Measurements from ENCODE around the gene LIN37. TPM values are rescaled to one million over a fixed set of nuclear protein-coding genes. Genes with fewer than 3 reads are reported as not detected.

LIN37 gene
- total and polyA plus RNA-seq, 2 donors (not counting 3 experiments of a cell fraction or from before 2014, with no cell fraction given), result 11.3 to 21.4 TPM

DNA sequence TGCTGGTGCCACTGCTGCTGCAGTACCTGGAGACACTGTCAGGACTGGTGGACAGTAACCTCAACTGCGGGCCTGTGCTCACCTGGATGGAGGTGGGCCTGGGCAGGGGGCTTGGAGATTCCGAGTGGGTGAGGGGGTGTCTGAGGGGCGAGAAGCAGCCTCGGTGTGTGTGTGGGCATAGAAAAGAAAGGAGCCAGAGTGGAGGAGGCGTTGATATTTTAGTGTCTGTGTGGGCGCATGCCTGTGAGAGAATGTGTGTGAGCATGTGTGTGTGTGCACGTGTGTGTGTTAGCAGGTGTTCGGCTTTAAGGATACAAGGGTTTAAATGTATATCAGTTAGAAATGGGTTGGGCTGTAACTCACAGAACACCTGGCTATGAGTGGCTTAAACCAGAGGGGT, 30.7 kb downstream of the LIN37 start:
- TF ChIP-seq, protein P1, sequence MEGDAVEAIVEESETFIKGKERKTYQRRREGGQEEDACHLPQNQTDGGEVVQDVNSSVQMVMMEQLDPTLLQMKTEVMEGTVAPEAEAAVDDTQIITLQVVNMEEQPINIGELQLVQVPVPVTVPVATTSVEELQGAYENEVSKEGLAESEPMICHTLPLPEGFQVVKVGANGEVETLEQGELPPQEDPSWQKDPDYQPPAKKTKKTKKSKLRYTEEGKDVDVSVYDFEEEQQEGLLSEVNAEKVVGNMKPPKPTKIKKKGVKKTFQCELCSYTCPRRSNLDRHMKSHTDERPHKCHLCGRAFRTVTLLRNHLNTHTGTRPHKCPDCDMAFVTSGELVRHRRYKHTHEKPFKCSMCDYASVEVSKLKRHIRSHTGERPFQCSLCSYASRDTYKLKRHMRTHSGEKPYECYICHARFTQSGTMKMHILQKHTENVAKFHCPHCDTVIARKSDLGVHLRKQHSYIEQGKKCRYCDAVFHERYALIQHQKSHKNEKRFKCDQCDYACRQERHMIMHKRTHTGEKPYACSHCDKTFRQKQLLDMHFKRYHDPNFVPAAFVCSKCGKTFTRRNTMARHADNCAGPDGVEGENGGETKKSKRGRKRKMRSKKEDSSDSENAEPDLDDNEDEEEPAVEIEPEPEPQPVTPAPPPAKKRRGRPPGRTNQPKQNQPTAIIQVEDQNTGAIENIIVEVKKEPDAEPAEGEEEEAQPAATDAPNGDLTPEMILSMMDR (IDR thresholded peaks at IDR 0.05; ENCODE audit: extremely low read depth in 1 of 2, insufficient read depth in 1 of 2, low read depth in 1 of 2, low read length in 2 of 2), result no peak
- TF ChIP-seq MYC (IDR thresholded peaks at IDR 0.05; ENCODE audit: low read depth, low read length), result no peak
- no peak for TF ChIP-seq POLR2A (IDR thresholded peaks at IDR 0.05; ENCODE audit: low read depth, low read length)
- TF ChIP-seq, protein P2, sequence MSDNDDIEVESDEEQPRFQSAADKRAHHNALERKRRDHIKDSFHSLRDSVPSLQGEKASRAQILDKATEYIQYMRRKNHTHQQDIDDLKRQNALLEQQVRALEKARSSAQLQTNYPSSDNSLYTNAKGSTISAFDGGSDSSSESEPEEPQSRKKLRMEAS (IDR thresholded peaks at IDR 0.05; ENCODE audit: insufficient read depth, insufficient read length), result no peak
- no peak for TF ChIP-seq FOS (IDR thresholded peaks at IDR 0.05; ENCODE audit: borderline replicate concordance, insufficient read depth, low read length)
- no peak for TF ChIP-seq JUN (IDR thresholded peaks at IDR 0.05; ENCODE audit: borderline replicate concordance, insufficient read depth, insufficient read length, low read depth)
- no peak for TF ChIP-seq POLR2AphosphoS5 (IDR thresholded peaks at IDR 0.05; ENCODE audit: insufficient read depth, low read depth, low read length)
- TF ChIP-seq EZH2 (IDR thresholded peaks at IDR 0.05; ENCODE audit: borderline replicate concordance, low read depth, low read length, severe bottlenecking), result no peak
- TF ChIP-seq GATA2 (IDR thresholded peaks at IDR 0.05; ENCODE audit: insufficient read depth, insufficient read length, low read depth, low read length), result no peak
- ChIA-PET CTCF (no interaction called here), POLR2A (no interaction called here)
- intact Hi-C loops (cut with micrococcal nuclease), result no loop called here
- DNase-seq (ENCODE audit: low read depth, low spot score) (no peak), FAIRE-seq (no peak)
- Histone ChIP-seq H2AFZ (ENCODE audit: low read depth, low read length) (no peak overlapping the region), H3K27me3 (ENCODE audit: control insufficient read depth in 2 of 2, insufficient read depth in 2 of 2, low read length in 2 of 2) (no peaks in the 10 kb centered on the region), H3K27ac (ENCODE audit: insufficient read depth, low read depth, low read length) (no peak overlapping the region), H3K79me2 (ENCODE audit: control insufficient read depth, insufficient read depth, low read length) (no peaks in the 10 kb centered on the region), H3K9me3 (replicated peaks; ENCODE audit: control insufficient read depth, insufficient read depth, low read length) (no peaks in the 10 kb centered on the region), H3K4me3 (replicated peaks in 1 of 3; ENCODE audit: insufficient read depth in 1 of 3, low read depth in 1 of 3, low read length in 3 of 3) (no peak overlapping the region), H3K36me3 (ENCODE audit: control insufficient read depth in 2 of 2, extremely low read depth in 1 of 2, insufficient read depth in 2 of 2, low read length in 2 of 2) (peaks cover 0 to 4% of the 10 kb centered on the region in 2 experiments), H3K4me1 (ENCODE audit: control insufficient read depth, extremely low read depth, insufficient read depth, low read length) (peaks cover 4% of the 10 kb centered on the region), H4K20me1 (replicated peaks; ENCODE audit: control insufficient read depth, extremely low read depth, insufficient read depth, low read length) (no peaks in the 10 kb centered on the region), H3K4me2 (ENCODE audit: insufficient read depth, low read length) (no peak overlapping the region), H3K9ac (replicated peaks; ENCODE audit: extremely low read depth, insufficient read depth, low read length) (no peak overlapping the region), H3K9me1 (replicated peaks; ENCODE audit: control insufficient read depth, extremely low read depth, insufficient read depth, low read length) (no peaks in the 10 kb centered on the region)
- dilution Hi-C loops (cut with MboI; ENCODE audit: extremely low pct_ligation_motif_present, low sequenced_read_pairs), result no loop called here
- no TSS peak for BruUV-seq (replicated peaks)

Measured in endothelial cell of umbilical vein (primary cell).